GM10266 (cell line): ENCODE results near the gene PDLIM5.

ENCODE experiments used
- DNase-seq: peaks from one replicate; pipeline ENCODE4 v3.0.0; 2012; ENCODE audit errors: extremely low spot score
- TF ChIP-seq, protein P1 (sequence below): IDR thresholded peaks from 2 replicates; pipeline ENCODE4 v1.5.1; 2012; ENCODE audit warnings: mild to moderate bottlenecking, low read depth; ENCODE audit not compliant: control insufficient read depth, insufficient read depth; ENCODE audit errors: missing control alignments

Gene PDLIM5

DNA sequence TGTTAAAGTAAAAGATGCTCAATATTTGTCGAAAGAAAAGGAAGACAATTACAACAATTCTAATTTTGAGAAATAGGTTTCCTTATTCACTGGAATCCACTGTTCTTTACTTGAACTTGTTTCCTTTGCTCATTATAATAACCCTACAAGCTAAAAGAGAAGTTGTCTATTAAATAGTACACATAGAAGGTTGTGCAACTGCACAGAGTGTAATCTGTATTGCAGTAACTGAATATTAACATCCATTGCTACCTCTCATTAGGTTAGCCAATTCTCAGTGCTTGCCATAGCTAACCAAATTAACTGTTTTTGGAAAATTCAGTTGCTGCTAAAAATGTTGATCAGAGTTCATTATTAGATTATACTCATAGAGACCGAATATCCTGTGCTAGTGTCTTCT lies 120.0 kb downstream of the PDLIM5 start:
- TF ChIP-seq, protein P1, sequence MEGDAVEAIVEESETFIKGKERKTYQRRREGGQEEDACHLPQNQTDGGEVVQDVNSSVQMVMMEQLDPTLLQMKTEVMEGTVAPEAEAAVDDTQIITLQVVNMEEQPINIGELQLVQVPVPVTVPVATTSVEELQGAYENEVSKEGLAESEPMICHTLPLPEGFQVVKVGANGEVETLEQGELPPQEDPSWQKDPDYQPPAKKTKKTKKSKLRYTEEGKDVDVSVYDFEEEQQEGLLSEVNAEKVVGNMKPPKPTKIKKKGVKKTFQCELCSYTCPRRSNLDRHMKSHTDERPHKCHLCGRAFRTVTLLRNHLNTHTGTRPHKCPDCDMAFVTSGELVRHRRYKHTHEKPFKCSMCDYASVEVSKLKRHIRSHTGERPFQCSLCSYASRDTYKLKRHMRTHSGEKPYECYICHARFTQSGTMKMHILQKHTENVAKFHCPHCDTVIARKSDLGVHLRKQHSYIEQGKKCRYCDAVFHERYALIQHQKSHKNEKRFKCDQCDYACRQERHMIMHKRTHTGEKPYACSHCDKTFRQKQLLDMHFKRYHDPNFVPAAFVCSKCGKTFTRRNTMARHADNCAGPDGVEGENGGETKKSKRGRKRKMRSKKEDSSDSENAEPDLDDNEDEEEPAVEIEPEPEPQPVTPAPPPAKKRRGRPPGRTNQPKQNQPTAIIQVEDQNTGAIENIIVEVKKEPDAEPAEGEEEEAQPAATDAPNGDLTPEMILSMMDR = no peak
- DNase-seq = no peak

DNA sequence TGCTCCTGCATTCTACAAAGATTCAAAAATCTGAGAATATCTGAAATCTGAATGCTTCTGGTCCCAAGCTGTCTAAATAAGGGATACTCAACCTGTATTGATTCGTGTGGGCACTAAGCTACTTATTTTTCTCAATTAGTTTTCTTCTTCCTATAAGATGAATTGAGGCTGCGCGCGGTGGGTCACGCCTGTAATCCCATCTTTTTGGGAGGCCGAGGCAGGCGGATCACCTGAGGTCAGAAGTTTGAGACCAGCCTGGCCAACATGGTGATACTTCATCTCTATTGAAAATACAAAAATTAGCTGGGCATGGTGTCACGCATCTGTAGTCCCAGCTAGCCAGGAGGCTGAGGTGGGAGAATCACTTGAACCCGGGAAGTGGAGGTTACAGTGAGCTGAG lies 122.3 kb downstream of the PDLIM5 start:
- TF ChIP-seq, protein P1 = no peak
- DNase-seq = no peak

DNA sequence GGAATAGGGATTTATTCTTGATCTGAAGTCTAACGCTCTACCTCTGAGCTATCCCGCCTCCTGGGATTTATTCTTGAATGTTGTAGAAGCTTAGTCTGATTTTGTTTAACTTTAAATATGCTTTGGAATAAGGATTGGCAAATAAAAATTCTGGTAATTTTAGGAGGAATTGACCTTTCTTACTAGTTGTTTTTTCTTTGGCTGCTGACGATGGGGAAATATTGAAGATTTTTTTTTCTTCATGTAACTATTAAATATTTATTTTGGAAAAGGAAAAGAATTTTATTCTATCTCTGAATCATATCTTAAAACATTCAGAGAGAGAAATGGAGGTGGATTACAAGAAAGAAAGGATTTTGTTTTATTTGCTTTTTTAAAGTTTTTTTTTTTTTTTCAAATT lies 122.9 kb downstream of the PDLIM5 start:
- TF ChIP-seq, protein P1 = no peak
- no peak for DNase-seq

DNA sequence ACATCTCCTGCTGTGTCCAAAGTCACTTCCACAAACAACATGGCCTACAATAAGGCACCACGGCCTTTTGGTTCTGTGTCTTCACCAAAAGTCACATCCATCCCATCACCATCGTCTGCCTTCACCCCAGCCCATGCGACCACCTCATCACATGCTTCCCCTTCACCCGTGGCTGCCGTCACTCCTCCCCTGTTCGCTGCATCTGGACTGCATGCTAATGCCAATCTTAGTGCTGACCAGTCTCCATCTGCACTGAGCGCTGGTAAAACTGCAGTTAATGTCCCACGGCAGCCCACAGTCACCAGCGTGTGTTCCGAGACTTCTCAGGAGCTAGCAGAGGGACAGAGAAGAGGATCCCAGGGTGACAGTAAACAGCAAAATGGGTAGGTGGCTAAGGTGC lies 123.9 kb downstream of the PDLIM5 start:
- TF ChIP-seq, protein P1 = no peak
- no peak for DNase-seq

DNA sequence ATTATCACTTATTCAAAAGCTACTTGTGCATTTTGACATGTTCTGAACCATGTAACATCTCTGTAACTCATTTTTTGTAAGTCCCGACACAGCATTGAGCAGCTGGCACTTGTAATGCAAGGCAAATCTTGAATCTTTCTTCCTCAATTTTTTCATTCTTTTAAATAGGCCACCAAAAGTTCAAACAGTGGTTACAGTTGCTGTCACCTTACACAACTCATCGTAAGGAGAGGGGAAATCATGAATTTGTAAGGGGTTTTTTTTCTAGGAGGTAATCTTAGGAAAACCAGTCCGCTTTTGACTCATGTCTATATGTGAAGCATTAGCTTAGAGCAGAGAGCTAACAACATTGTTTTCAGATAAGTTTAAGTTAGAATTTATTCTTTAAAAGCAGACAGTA lies 124.5 kb downstream of the PDLIM5 start:
- TF ChIP-seq, protein P1 = no peak
- DNase-seq = no peak

DNA sequence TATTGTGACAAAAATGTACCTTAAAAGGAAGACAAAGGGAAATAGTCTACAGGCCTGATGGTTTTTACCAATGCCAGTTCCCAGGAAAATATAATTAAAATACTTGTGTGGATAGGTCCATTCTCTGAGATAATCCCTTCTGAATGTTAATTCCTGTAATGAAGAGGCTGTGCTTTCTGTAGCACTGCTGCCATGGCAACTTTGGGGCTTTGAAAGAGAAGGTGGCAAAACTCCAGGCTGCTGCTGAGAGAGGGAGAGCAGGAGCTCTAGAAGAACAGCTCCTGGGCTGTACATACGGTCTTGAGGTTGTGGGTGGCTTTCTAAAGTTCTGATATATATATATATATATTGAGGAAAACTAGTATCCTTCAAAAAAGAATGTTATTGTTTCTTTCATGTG lies 125.4 kb downstream of the PDLIM5 start:
- no peak for DNase-seq
- TF ChIP-seq, protein P1 = no peak

DNA sequence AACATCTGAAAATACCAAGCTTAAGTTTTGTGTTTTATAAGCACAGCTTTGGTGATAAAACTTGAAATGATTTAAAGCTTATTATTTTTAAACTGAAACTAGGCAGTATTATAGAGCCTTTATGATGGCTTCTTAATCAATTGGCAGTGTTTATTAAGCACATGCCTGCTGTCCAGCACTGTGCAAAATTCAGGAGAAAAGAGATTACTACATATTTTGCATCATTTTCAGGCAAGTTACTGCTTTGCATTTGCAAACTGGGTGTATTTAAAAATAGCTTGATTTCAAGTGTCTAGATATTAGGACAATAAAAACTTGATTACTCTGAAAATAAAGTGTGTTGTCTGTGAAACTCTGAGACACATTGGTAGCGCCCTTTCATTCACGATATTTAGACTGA lies 126.5 kb downstream of the PDLIM5 start:
- TF ChIP-seq, protein P1 = no peak
- DNase-seq = no peak
